GM10847 (cell line): ENCODE data around the gene HIPK3.

Experiments used
- POLR2A ChIP-seq: IDR thresholded peaks from 2 replicates; pipeline ENCODE4 v1.6.1; 2011; ENCODE audit not compliant: insufficient read length; ENCODE audit errors: extremely low read depth

HIPK3 gene

GRCh38 chr11:33362051-33362910 lies 105.1 kb downstream of the HIPK3 start:
- no peak for TF ChIP-seq POLR2A

DNA sequence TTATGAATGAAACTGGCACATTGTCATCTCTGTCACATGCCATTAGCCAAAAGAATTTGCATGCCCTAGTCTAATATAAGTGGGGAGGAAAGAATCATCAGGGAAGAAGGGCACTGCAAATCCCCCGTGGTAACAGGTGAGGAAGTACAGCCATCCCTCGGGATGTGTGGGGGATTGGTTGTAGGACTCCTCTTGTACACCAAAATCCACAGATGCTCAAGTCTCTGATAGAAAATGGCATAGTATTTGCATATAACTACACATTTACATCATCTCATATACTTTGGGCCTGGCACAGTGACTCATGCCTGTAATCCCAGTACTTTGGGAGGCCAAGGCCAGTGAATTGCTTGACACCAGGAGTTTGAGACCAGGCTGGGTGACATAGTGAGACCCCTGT lies 109.7 kb downstream of the HIPK3 start:
- TF ChIP-seq POLR2A: no peak

- TF ChIP-seq POLR2A: no peak
These were observed 111.8 kb downstream of the HIPK3 start for GRCh38 chr11:33368931-33369330.

DNA sequence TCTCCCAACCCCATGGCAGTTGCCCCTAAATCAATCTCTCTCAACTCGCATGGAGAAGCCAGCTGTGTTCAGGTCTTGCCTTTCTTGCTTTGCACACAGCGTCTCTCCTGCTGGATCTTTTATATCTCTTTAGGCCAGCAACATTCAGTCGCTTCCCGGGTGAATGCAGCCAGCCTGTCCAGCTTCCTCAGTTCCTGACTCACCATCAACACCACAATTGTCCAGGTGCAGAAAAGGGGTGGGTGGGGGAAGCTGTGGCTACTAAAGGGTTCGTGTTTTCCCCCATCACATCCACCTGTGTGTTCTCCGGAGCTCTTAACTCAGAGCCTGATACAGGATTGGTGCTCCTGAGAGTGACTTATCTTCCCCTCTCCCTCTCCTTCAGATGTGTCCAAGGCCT lies 116.5 kb downstream of the HIPK3 start:
- TF ChIP-seq POLR2A: no peak

- TF ChIP-seq POLR2A: no peak
These were observed 118.1 kb downstream of the HIPK3 start for GRCh38 chr11:33375236-33375635.

GRCh38 chr11:33375688-33376311 lies 118.6 kb downstream of the HIPK3 start, which contains the start of gene KIAA1549L:
Gene KIAA1549L (plus strand): TSS chr11:33376108.
- no peak for TF ChIP-seq POLR2A

DNA sequence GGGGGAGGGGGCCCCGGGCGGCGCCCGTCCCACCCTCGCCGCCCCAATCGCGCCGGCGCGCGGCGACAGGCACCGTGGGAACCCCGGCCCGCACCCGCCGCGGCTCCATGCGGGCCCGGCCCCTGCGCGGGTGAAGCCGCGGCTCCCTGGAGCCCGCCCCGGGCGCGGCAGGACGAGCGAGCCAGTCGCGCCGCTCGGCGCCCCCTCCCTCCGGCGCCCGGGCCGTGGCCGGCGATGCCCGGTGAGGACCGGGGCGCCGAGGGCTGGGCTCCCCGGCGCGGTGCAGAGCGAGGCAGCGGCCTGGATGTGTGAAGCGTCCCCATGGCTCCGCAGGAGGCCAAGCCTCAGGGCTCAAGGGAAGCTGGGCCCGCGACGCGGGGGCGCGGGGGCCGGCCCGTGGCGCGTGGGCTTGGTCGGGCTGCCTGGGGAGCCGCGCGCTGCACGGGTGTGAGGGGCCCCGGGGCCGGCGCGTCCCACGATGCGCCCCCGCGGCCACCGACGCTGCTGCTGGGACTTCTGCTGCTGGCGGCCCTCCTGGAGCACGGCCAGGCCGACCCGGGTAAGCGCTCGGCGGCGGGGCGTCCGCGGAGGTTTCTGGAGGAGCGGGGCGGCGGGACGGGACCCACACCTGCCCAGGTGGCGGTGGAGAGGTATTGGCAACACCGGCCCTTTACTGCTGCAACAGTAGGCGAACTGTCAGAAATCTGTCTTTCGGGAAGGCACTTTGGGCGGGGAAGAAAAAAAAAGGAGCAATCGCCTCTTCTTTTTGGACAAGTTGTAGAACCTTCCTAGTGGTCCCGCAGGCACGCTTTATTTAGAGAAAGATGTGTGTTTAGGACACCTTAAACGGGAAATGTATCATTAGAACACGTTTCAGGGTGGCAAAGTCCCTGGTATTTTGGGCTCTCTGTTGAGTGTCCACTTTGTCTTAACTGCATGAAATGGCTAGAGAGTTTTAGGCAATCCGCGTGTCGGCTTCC lies 119.4 kb downstream of the HIPK3 start:
- TF ChIP-seq POLR2A: no peak

- TF ChIP-seq POLR2A: no peak
These were observed 120.5 kb downstream of the HIPK3 start for GRCh38 chr11:33377412-33378370.

- no peak for TF ChIP-seq POLR2A
These were observed 122.8 kb downstream of the HIPK3 start for GRCh38 chr11:33379947-33380346.

DNA sequence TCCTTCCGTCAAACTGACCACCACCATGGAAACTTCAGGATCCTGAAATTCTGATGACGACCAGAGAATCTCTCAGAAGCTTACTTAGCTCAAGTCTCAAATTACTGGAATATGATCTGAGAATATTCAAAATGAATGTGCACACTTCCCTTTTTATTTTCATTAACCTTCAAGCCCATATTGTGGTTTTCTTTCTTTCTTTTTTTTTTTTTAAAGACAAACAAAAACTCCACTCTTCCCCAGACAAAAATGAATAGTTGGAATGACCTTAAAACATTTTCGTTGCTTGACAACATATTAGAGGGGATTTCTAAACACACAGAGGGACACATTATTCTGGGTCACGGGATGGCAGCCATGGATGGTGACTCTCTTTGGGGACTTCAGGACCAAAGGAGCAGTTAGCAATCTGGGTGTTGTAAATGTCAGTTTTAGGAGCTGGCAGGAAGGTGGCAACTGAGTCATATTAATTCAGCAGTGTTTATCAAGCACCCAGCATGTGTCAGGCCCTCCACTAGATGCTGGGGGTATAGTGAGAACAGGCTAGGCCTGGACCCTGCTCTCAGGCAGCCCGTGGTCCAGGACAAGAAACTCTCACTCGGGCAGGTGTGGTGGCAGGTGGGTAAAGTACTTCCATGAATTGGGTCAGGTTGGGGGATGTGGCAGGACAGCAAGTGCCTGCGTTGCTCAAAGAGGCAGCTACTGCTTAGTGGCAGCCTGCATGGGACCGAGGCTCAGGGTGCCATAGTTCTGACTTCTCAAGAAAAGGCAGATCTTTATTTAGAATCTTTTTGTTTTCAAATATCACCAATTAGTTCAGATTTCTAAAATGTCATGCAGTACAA lies 126.1 kb downstream of the HIPK3 start:
- TF ChIP-seq POLR2A: no peak

- TF ChIP-seq POLR2A: no peak
These were observed 126.7 kb downstream of the HIPK3 start for GRCh38 chr11:33383920-33384209.

DNA sequence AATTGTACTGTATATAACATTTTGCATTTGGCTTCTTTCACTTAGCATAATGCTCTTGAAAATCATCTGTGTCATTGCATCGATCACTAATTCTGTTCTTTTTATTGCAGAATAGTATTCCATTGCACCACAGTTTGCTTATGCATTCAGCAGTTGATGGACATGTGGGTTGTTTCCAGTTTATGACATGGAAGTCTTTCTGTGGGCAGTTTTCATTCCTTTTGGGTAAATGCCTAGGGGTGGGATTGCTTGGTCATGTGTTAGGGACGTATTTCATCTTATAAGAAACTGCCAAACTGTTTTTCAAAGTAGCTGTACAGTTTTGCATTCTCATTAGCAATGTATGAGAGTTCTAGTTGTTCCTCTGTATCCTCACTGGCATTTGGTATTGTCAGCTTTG lies 127.0 kb downstream of the HIPK3 start:
- no peak for TF ChIP-seq POLR2A

- no peak for TF ChIP-seq POLR2A
These were observed 130.4 kb downstream of the HIPK3 start for GRCh38 chr11:33387581-33387980.

DNA sequence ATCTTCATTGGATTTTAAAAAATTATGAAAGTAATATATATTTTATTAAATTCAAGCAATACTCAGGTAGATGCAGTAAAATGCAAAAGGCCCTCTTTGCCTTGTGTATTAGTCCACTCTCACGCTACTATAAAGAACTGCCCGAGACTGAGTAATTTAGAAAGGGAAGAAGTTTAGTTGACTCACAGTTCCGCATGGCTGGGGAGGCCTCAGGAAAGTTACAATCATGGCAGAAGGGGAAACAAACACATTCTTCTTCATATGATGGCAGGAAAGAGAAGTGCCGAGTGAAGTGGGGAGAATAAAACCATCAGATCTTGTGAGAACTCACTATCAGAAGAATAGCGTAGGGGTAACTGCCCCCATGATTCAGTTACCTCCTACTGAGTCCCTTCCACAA lies 130.8 kb downstream of the HIPK3 start:
- TF ChIP-seq POLR2A: no peak
